BE2C (cell line): ENCODE data around the gene CHD5.
"Not testable (repeated sequence)": the region's sequence is repeated elsewhere in the genome, so short reads cannot be mapped to it uniquely, and the experiment has no call there.

Source experiments
- DNase-seq: peaks from one replicate; pipeline ENCODE4 v3.0.0-alpha.2; 2020
- H3K27me3 ChIP-seq: fragments of 250-450 bp; sonication (Bioruptor Pico); 2 replicates; pipeline ENCODE4 v1.5.1; 2020; ENCODE audit warnings: mild to moderate bottlenecking
- H3K36me3 ChIP-seq: fragments of 250-450 bp; sonication (Bioruptor Pico); 2 replicates; pipeline ENCODE4 v1.5.1; 2020; ENCODE audit warnings: mild to moderate bottlenecking
- H3K4me1 ChIP-seq: fragments of 250-450 bp; sonication (Bioruptor Pico); 2 replicates; pipeline ENCODE4 v1.5.1; 2020
- H3K4me3 ChIP-seq: 2 replicates; pipeline ENCODE4 v1.5.1; 2011; ENCODE audit warnings: low read depth, low read length
- H3K9me3 ChIP-seq: fragments of 250-450 bp; sonication (Bioruptor Pico); 2 replicates; pipeline ENCODE4 v1.5.1; 2020
- TF ChIP-seq, protein P1 (sequence below): IDR thresholded peaks from 2 replicates; pipeline ENCODE4 v1.5.1; 2012; ENCODE audit warnings: mild to moderate bottlenecking, low read depth, low read length

The CHD5 gene

DNA sequence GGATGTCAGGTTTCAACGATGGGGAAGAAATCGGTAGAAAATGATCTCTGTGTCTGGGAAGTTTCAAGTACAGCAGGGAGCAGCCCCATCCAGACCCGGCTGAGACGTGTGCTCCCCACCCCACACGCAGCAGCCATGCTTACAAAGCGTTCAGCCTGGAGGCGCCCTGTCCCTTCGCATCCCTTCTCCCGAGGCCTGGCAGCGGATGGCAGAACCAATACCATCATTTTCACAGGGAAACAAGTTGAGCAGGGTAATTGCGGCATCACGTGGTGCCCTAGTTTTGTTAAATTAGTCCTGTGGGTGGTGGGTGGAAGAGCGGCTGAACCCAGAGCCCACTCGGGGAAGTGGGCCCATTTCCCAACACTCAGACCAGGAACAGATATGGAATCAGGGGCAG is 110.5 kb downstream of the CHD5 start:
- TF ChIP-seq, protein P1, sequence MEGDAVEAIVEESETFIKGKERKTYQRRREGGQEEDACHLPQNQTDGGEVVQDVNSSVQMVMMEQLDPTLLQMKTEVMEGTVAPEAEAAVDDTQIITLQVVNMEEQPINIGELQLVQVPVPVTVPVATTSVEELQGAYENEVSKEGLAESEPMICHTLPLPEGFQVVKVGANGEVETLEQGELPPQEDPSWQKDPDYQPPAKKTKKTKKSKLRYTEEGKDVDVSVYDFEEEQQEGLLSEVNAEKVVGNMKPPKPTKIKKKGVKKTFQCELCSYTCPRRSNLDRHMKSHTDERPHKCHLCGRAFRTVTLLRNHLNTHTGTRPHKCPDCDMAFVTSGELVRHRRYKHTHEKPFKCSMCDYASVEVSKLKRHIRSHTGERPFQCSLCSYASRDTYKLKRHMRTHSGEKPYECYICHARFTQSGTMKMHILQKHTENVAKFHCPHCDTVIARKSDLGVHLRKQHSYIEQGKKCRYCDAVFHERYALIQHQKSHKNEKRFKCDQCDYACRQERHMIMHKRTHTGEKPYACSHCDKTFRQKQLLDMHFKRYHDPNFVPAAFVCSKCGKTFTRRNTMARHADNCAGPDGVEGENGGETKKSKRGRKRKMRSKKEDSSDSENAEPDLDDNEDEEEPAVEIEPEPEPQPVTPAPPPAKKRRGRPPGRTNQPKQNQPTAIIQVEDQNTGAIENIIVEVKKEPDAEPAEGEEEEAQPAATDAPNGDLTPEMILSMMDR, result no peak
- no peaks in the 10 kb centered on the region for H3K36me3 ChIP-seq
- H3K4me3 ChIP-seq, result no peak overlapping the region
- no peaks in the 10 kb centered on the region for H3K9me3 ChIP-seq
- no peaks in the 10 kb centered on the region for H3K27me3 ChIP-seq
- DNase-seq, result no peak
- H3K4me1 ChIP-seq, result peaks cover 2% of the 10 kb centered on the region; the same call in 1 of the 2 replicates

DNA sequence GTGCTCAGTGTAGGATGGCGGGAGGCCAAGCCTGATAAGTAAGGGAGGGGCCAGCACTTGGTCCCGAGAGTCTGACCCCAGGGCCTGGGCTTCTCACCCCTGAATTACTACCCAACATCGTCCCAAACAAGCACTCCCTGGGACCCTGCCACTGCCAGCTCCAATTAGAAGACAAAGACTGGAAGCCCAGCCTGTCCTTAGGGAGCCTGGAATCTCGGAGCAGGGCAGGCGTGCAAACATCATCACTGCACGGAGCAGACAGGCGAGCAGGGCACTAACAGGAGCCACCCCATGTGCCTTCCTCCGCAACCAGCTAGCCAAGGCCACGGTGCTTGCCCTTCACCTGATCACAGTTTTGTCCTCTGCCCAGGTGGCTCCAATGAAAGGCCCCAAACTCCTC is 111.2 kb downstream of the CHD5 start:
- peaks cover 2% of the 10 kb centered on the region; the same call in 1 of the 2 replicates for H3K4me1 ChIP-seq
- TF ChIP-seq, protein P1, result no peak
- H3K36me3 ChIP-seq, result no peaks in the 10 kb centered on the region
- no peaks in the 10 kb centered on the region for H3K9me3 ChIP-seq
- no peak overlapping the region for H3K4me3 ChIP-seq
- DNase-seq, result no peak
- H3K27me3 ChIP-seq, result no peaks in the 10 kb centered on the region

DNA sequence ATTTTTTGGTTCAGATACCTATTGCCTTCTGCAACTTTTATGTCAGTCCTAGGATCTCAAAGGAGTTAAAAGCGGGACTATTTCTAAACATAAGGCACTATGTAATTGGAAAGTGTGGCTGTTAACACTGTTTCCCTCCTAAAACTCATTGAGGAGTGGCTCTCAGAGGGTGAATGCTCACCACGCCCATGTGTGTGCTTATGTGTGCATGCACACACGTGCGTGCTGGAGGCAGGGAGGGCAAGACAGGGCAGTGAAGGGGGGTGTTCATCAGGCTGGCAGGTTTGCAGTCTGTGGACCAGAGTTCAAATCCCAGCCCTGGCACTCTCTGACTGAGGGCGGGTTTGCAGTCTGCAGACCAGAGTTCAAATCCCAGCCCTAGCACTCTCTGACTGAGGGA is 112.0 kb downstream of the CHD5 start:
- DNase-seq, result no peak
- H3K4me3 ChIP-seq, result no peak overlapping the region
- TF ChIP-seq, protein P1, result no peak
- H3K27me3 ChIP-seq, result no peaks in the 10 kb centered on the region
- H3K9me3 ChIP-seq, result no peaks in the 10 kb centered on the region
- no peaks in the 10 kb centered on the region for H3K36me3 ChIP-seq
- H3K4me1 ChIP-seq, result peaks cover 2% of the 10 kb centered on the region; the same call in 1 of the 2 replicates

DNA sequence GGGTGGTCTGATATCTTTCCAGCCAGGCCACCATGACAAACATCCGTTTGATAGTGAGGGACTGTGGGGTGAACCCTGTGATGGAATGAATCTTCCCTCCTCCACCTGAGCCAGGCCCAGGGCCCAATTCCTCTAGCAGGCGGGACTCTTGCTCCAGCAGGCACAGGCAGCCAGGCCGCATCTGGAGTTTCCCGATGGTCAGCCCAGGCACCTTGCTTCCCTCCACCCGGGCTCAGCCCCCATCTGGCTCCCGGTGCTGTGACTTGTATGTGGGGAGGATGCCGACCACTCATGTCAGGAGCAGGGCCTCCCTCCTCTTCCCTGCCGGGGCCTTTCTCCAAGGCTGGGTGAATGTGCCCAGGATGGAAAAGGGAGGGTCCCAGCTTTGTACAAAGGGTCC is 113.4 kb downstream of the CHD5 start:
- H3K27me3 ChIP-seq, result no peaks in the 10 kb centered on the region
- H3K36me3 ChIP-seq, result no peaks in the 10 kb centered on the region
- no peak overlapping the region for H3K4me3 ChIP-seq
- H3K4me1 ChIP-seq, result peaks cover 2% of the 10 kb centered on the region; the same call in 1 of the 2 replicates
- TF ChIP-seq, protein P1, result no peak
- no peaks in the 10 kb centered on the region for H3K9me3 ChIP-seq
- no peak for DNase-seq

DNA sequence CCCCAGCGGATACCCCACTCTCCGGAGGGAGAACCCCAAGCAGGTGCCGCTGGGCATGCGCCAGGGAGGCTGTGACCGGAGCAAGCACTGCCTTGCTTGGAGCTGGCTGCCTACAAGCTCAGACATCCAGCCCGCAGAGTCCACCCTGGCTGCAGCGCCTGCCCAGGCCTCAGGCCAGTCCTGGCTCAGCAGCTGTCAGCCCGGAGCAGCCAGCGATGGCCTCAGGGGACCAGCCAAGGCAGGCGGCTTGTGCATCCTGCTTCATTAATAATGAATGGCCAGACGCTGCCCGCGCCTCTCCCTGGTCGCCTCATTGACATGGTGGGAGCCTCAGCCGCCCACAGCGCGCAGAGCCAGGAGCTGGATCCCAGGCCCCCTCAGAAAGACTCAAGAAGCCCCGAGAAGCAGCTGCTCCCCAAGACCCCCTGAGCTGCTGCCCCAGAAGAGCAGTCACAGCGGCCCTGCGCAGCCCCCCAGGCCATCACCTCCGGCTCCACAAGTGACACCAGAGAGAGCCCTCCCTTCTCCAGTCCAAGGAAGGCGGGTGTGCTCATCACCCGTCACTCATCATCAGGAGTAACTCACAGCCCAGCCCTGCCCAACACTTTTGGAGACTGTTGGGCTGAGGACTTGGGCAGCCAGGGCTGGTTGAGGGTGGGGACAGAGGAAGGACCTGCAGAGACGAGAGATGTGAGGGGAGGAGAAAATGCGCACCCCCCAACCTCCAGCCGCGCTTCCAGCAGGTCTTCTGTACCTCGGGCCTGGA is 114.8 kb downstream of the CHD5 start:
- H3K27me3 ChIP-seq, result no peaks in the 10 kb centered on the region
- H3K4me1 ChIP-seq, result peaks cover 6% of the 10 kb centered on the region
- TF ChIP-seq, protein P1, result no peak
- no peak overlapping the region for H3K4me3 ChIP-seq
- H3K9me3 ChIP-seq, result no peaks in the 10 kb centered on the region
- no peaks in the 10 kb centered on the region for H3K36me3 ChIP-seq
- peak; percentile 63 for DNase-seq

DNA sequence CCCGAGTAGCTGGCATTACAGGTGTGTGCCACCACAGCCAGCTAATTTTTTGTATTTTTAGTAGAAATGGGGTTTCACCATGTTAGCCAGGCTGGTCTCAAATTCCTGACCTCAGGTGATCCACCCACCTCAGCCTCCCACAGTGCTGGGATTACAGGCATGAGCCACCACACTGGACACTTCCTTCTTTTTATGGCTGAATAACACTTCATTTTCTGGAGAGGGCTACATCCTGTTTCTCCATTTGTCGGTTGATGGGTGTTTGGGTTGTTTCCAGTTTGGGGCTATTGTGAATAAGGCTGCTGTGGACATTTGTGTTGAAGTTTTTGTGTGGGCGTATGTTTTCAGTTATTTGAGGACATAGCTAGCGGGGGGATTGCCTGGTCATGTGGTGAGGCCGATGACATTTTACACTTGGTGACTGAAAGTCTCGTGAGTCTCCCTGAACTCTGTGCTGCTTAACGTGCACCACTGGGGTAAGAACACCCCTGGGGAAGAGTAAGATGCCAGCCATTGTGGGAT is 116.5 kb downstream of the CHD5 start:
- H3K4me3 ChIP-seq, DNase-seq, H3K27me3 ChIP-seq, H3K36me3 ChIP-seq, H3K9me3 ChIP-seq: not testable (repeated sequence)
- H3K4me1 ChIP-seq, result peaks cover 18% of the 10 kb centered on the region
